GM10266 (cell line): ENCODE measurements around the gene NOP10.
A peak's percentile ranks its signal among the peaks of the same experiment; 100 is the strongest.

Experiments used
- DNase-seq: peaks from one replicate; pipeline ENCODE4 v3.0.0; 2012; ENCODE audit errors: extremely low spot score
- CTCF ChIP-seq: IDR thresholded peaks from 2 replicates; pipeline ENCODE4 v1.5.1; 2012; ENCODE audit warnings: mild to moderate bottlenecking, low read depth; ENCODE audit not compliant: control insufficient read depth, insufficient read depth; ENCODE audit errors: missing control alignments

NOP10 gene

GRCh38 chr15:34370129-34370528 lies 27.2 kb upstream of the NOP10 start:
- DNase-seq: no peak
- no peak for TF ChIP-seq CTCF

- DNase-seq: peak; percentile 97
- peak; percentile 99 for TF ChIP-seq CTCF
Observed at GRCh38 chr15:34367101-34368081, 24.5 kb upstream of the NOP10 start, which contains the start of gene LPCAT4. TSS of gene LPCAT4 (minus strand) at chr15:34367196. CDS start at chr15:34367100, 96 bp downstream.

GRCh38 chr15:34366271-34367065 lies 23.5 kb upstream of the NOP10 start:
- peak; percentile 67 for DNase-seq

GRCh38 chr15:34365836-34366235 lies 22.9 kb upstream of the NOP10 start:
- no peak for DNase-seq
- no peak for TF ChIP-seq CTCF

More at GRCh38 chr15:34366271-34367065, 23.5 kb upstream of the NOP10 start:
- no peak for TF ChIP-seq CTCF

- DNase-seq: peak; percentile 40
- no peak for TF ChIP-seq CTCF
Observed at GRCh38 chr15:34365091-34365825, 22.3 kb upstream of the NOP10 start.

- TF ChIP-seq CTCF: no peak
- no peak for DNase-seq
Observed at GRCh38 chr15:34364041-34364440, 21.1 kb upstream of the NOP10 start.
